Testis (tissue), 2 donors: Measurements from ENCODE around the gene PPM1E.

Experiments
- POLR2A ChIP-seq: fragments of 450-650 bp; IDR thresholded peaks from one replicate; pipeline ENCODE4 v1.6.1; 2017; ENCODE audit warnings: antibody characterized with exemption, mild to moderate bottlenecking, moderate library complexity
- TF ChIP-seq, protein P1 (sequence below), 3 experiments: fragments of 450-650 bp in 2 of 3; fragments of 200-600 bp in 1 of 3; sonication (generic) in 1 of 3; IDR thresholded peaks; one replicate each; pipeline ENCODE4 v1.5.1; 2016 to 2019; ENCODE audit warnings: antibody characterized with exemption in 3 of 3, mild to moderate bottlenecking in 2 of 3, moderate library complexity in 1 of 3

DNA sequence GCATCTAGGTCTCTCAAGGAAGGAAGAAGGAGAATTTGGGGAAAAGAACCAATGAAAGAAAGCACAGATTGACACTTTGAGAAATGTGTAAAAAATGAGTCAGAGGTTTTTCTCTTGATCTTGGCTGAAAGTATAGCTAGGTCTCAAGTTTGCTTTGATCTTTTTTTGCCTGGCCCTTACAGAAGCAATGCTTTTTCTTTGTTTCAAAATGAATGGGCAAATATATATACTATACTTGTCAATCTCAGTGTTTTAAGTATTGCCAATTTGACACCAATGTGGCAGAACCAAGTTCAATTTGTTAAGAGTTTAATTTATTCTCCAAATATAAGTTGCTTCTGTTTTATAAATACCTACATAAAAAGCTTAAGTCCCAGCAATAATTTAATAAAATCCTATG is 119.6 kb downstream of the PPM1E start:
- TF ChIP-seq, protein P1, sequence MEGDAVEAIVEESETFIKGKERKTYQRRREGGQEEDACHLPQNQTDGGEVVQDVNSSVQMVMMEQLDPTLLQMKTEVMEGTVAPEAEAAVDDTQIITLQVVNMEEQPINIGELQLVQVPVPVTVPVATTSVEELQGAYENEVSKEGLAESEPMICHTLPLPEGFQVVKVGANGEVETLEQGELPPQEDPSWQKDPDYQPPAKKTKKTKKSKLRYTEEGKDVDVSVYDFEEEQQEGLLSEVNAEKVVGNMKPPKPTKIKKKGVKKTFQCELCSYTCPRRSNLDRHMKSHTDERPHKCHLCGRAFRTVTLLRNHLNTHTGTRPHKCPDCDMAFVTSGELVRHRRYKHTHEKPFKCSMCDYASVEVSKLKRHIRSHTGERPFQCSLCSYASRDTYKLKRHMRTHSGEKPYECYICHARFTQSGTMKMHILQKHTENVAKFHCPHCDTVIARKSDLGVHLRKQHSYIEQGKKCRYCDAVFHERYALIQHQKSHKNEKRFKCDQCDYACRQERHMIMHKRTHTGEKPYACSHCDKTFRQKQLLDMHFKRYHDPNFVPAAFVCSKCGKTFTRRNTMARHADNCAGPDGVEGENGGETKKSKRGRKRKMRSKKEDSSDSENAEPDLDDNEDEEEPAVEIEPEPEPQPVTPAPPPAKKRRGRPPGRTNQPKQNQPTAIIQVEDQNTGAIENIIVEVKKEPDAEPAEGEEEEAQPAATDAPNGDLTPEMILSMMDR (IDR thresholded peaks at IDR 0.05): no peak
- TF ChIP-seq POLR2A: no peak
